ENCODE data around the gene GALNT2. TPM values are rescaled to one million over a fixed set of nuclear protein-coding genes. Genes with fewer than 3 reads are reported as not detected.

Gene GALNT2
- total RNA-seq, 1 experiment from 2014 or later, result 114 TPM

- Mint-ChIP-seq H3K36me3 (ENCODE audit: insufficient read depth, unreplicated experiment) (no peaks in the 10 kb centered on the region), H3K4me1 (ENCODE audit: insufficient read depth, unreplicated experiment) (no peaks in the 10 kb centered on the region), H3K9me3 (ENCODE audit: unreplicated experiment) (peaks cover 15% of the 10 kb centered on the region), H3K4me3 (ENCODE audit: unreplicated experiment) (no peak overlapping the region), H3K27ac (ENCODE audit: low read depth, unreplicated experiment) (no peak overlapping the region), H3K27me3 (ENCODE audit: insufficient read depth, unreplicated experiment) (no peaks in the 10 kb centered on the region)
- TF ChIP-seq CTCF (IDR thresholded peaks at IDR 0.05; ENCODE audit: unreplicated experiment), result no peak
- no TSS peak for BruUV-seq (replicated peaks)
- ChIA-PET CTCF (interaction anchor here (0.6 to 1.2 kb wide), 2 partner anchors 8 to 106 kb away, joined by 3 read pairs; no protein-coding TSS in a partner anchor), POLR2A (interaction anchor here (0.7 to 1.3 kb wide), 2 partner anchors 13 to 41 kb away, joined by 3 to 5 read pairs; no protein-coding TSS in a partner anchor)
- DNase-seq (ENCODE audit: unreplicated experiment), result no peak
- intact Hi-C loops (cut with micrococcal nuclease), result no loop called here
Measured at GRCh38 chr1:230025686-230026085, 41.4 kb upstream of the GALNT2 start.

- no TSS peak for BruUV-seq (replicated peaks)
- no peaks in the 10 kb centered on the region for H3K4me1 Mint-ChIP-seq (ENCODE audit: insufficient read depth, unreplicated experiment)
- CTCF ChIA-PET, result interaction anchor here (1.2 kb wide), 1 partner anchor 9 kb away, joined by 3 read pairs; no protein-coding TSS in a partner anchor
- no peak overlapping the region for H3K27ac Mint-ChIP-seq (ENCODE audit: low read depth, unreplicated experiment)
- DNase-seq (ENCODE audit: unreplicated experiment), result no peak
- peaks cover 15% of the 10 kb centered on the region for H3K9me3 Mint-ChIP-seq (ENCODE audit: unreplicated experiment)
- intact Hi-C loops (cut with micrococcal nuclease), result no loop called here
- no peaks in the 10 kb centered on the region for H3K36me3 Mint-ChIP-seq (ENCODE audit: insufficient read depth, unreplicated experiment)
- H3K27me3 Mint-ChIP-seq (ENCODE audit: insufficient read depth, unreplicated experiment), result no peaks in the 10 kb centered on the region
- POLR2A ChIA-PET, result no interaction called here
- no peak for TF ChIP-seq CTCF (IDR thresholded peaks at IDR 0.05; ENCODE audit: unreplicated experiment)
- no peak overlapping the region for H3K4me3 Mint-ChIP-seq (ENCODE audit: unreplicated experiment)
Measured at GRCh38 chr1:230026139-230026538, 40.9 kb upstream of the GALNT2 start.

- POLR2A ChIA-PET, result no interaction called here
- no peak for DNase-seq (ENCODE audit: unreplicated experiment)
- CTCF ChIA-PET, result interaction anchor here (0.7 to 1.2 kb wide), 2 partner anchors 10 to 49 kb away, joined by 3 to 4 read pairs; no protein-coding TSS in a partner anchor
- no peak for TF ChIP-seq CTCF (IDR thresholded peaks at IDR 0.05; ENCODE audit: unreplicated experiment)
- no peak overlapping the region for H3K27ac Mint-ChIP-seq (ENCODE audit: low read depth, unreplicated experiment)
- no peak overlapping the region for H3K4me3 Mint-ChIP-seq (ENCODE audit: unreplicated experiment)
- no peaks in the 10 kb centered on the region for H3K4me1 Mint-ChIP-seq (ENCODE audit: insufficient read depth, unreplicated experiment)
- no peaks in the 10 kb centered on the region for H3K36me3 Mint-ChIP-seq (ENCODE audit: insufficient read depth, unreplicated experiment)
- BruUV-seq (replicated peaks), result no TSS peak
- peaks cover 15% of the 10 kb centered on the region for H3K9me3 Mint-ChIP-seq (ENCODE audit: unreplicated experiment)
- no peaks in the 10 kb centered on the region for H3K27me3 Mint-ChIP-seq (ENCODE audit: insufficient read depth, unreplicated experiment)
- intact Hi-C loops (cut with micrococcal nuclease), result no loop called here
Measured at GRCh38 chr1:230026572-230026971, 40.5 kb upstream of the GALNT2 start.

GRCh38 chr1:230028602-230029223, 38.3 kb upstream of the GALNT2 start:
- CTCF ChIA-PET, result interaction anchor here (0.6 kb wide), 1 partner anchor 803 kb away, joined by 3 read pairs; no protein-coding TSS in a partner anchor
- POLR2A ChIA-PET, result no interaction called here
- H3K27me3 Mint-ChIP-seq (ENCODE audit: insufficient read depth, unreplicated experiment), result no peaks in the 10 kb centered on the region
- no peaks in the 10 kb centered on the region for H3K36me3 Mint-ChIP-seq (ENCODE audit: insufficient read depth, unreplicated experiment)
- no peak for DNase-seq (ENCODE audit: unreplicated experiment)
- H3K27ac Mint-ChIP-seq (ENCODE audit: low read depth, unreplicated experiment), result no peak overlapping the region
- intact Hi-C loops (cut with micrococcal nuclease), result no loop called here
- no peaks in the 10 kb centered on the region for H3K4me1 Mint-ChIP-seq (ENCODE audit: insufficient read depth, unreplicated experiment)
- TF ChIP-seq CTCF (IDR thresholded peaks at IDR 0.05; ENCODE audit: unreplicated experiment), result no peak
- no TSS peak for BruUV-seq (replicated peaks)
- peaks cover 15% of the 10 kb centered on the region for H3K9me3 Mint-ChIP-seq (ENCODE audit: unreplicated experiment)
- H3K4me3 Mint-ChIP-seq (ENCODE audit: unreplicated experiment), result no peak overlapping the region
